ENCODE results near the gene NPLOC4.
"Not testable (repeated sequence)": the region's sequence is repeated elsewhere in the genome, so short reads cannot be mapped to it uniquely, and the experiment has no call there.

NPLOC4 gene

GRCh38 chr17:81682565-81683207 lies 45.8 kb upstream of the NPLOC4 start:
- DNase-seq (ENCODE audit: low read depth) = no peak
- in situ Hi-C loops (cut with HindIII; ENCODE audit: low sequenced_read_pairs) = no loop called here
- no peak for TF ChIP-seq CTCF (IDR thresholded peaks at IDR 0.05; ENCODE audit: low read depth, low read length, missing control alignments)
- H3K4me3 ChIP-seq (ENCODE audit: low read depth, low read length) = peak overlapping the region; percentile 96

DNA sequence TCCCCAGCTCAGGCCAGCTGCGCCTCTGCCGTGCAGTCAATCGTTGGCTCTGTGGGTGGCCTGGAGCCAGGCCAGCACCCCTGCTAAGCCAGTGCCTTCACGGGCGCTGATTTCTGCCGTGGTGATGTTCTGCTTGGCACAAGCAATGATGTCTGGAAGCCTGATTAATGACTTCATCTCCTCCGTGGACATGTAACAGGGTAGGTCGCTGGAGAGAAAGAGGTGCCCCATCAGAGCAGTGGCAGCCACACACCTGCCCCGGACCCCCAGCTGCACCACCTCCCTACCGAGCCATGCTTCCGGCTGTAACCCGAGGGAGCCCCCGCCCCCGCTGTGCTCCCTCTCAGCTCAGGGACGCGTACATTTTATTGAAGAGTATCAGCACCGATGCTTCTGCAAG lies 44.8 kb upstream of the NPLOC4 start:
- TF ChIP-seq CTCF (IDR thresholded peaks at IDR 0.05; ENCODE audit: low read depth, low read length, missing control alignments) = no peak
- in situ Hi-C loops (cut with HindIII; ENCODE audit: low sequenced_read_pairs) = no loop called here
- no peak overlapping the region for H3K4me3 ChIP-seq (ENCODE audit: low read depth, low read length)
- no peak for DNase-seq (ENCODE audit: low read depth)

DNA sequence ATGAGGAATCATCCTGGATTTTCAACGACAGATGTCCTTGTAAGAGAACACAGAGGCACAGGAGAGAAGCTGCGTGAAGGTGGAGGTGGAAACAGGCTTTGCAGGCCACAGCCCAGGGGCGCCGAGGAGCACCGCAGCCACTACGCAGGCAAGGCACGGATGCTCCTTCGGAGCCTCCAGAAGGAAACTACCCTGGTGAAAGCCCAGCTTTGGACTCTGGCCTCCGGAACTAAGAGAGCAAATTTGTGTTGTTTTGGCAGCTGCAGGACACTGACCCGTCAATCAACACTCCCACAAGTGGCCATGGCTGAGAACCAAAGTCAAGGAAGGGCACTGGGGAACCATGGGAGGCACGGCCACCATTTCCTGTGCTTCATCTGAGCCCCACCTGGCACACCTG lies 43.2 kb upstream of the NPLOC4 start:
- DNase-seq (ENCODE audit: low read depth) = no peak
- in situ Hi-C loops (cut with HindIII; ENCODE audit: low sequenced_read_pairs) = no loop called here
- no peak overlapping the region for H3K4me3 ChIP-seq (ENCODE audit: low read depth, low read length)
- no peak for TF ChIP-seq CTCF (IDR thresholded peaks at IDR 0.05; ENCODE audit: low read depth, low read length, missing control alignments)

- H3K4me3 ChIP-seq (ENCODE audit: low read depth, low read length) = no peak overlapping the region
- in situ Hi-C loops (cut with HindIII; ENCODE audit: low sequenced_read_pairs) = no loop called here
- DNase-seq (ENCODE audit: low read depth) = no peak
- TF ChIP-seq CTCF (IDR thresholded peaks at IDR 0.05; ENCODE audit: low read depth, low read length, missing control alignments) = no peak
Observed at GRCh38 chr17:81676906-81677305, 40.0 kb upstream of the NPLOC4 start.

GRCh38 chr17:81675515-81676221 lies 38.8 kb upstream of the NPLOC4 start:
- peak; percentile 55 for TF ChIP-seq CTCF (IDR thresholded peaks at IDR 0.05; ENCODE audit: low read depth, low read length, missing control alignments)
- DNase-seq (ENCODE audit: low read depth); in situ Hi-C loops (cut with HindIII; ENCODE audit: low sequenced_read_pairs); H3K4me3 ChIP-seq (ENCODE audit: low read depth, low read length): not testable (repeated sequence)

GRCh38 chr17:81673561-81674258 lies 36.8 kb upstream of the NPLOC4 start:
- in situ Hi-C loops (cut with HindIII; ENCODE audit: low sequenced_read_pairs) = no loop called here
- TF ChIP-seq CTCF (IDR thresholded peaks at IDR 0.05; ENCODE audit: low read depth, low read length, missing control alignments) = no peak
- H3K4me3 ChIP-seq (ENCODE audit: low read depth, low read length) = no peak overlapping the region
- DNase-seq (ENCODE audit: low read depth) = no peak
